Activated CD4-positive, alpha-beta memory T cell treated with anti-CD3 and anti-CD28 coated beads, Interleukin-2, amount 10 ng/mL, durations not matched to agents 7 days and 5 days (primary cell): ENCODE measurements around the gene SORCS2. TPM values are rescaled to one million over a fixed set of nuclear protein-coding genes. Genes with fewer than 3 reads are reported as not detected.

ENCODE experiments used
- CTCF ChIA-PET: fragments of 350-600 bp; sonication (Branson Sonifier 250); formaldehyde crosslinking; loops from one replicate; lab custom pipeline; 2021; ENCODE audit warnings: antibody characterized with exemption, inconsistent platforms; lab: Charles Lee
- POLR2A ChIA-PET: fragments of 350-600 bp; sonication (Branson Sonifier 250); formaldehyde crosslinking; loops from one replicate; lab custom pipeline; 2021; ENCODE audit warnings: antibody characterized with exemption; lab: Charles Lee
- DNase-seq: peaks from one replicate; pipeline ENCODE4 v3.0.0-alpha.2; 2020
- H3K27ac Mint-ChIP-seq: one replicate; pipeline ENCODE4 v1.8.0; 2021; ENCODE audit warnings: mild to moderate bottlenecking, mixed read lengths
- H3K27me3 Mint-ChIP-seq: one replicate; pipeline ENCODE4 v1.8.0; 2021; ENCODE audit warnings: mixed read lengths
- H3K36me3 Mint-ChIP-seq: one replicate; pipeline ENCODE4 v1.8.0; 2021; ENCODE audit warnings: low read depth, mixed read lengths
- H3K4me1 Mint-ChIP-seq: one replicate; pipeline ENCODE4 v1.8.0; 2021; ENCODE audit warnings: mixed read lengths
- H3K4me3 Mint-ChIP-seq: one replicate; pipeline ENCODE4 v1.8.0; 2021; ENCODE audit warnings: mild to moderate bottlenecking, mixed read lengths
- H3K9me3 Mint-ChIP-seq: one replicate; pipeline ENCODE4 v1.8.0; 2021; ENCODE audit warnings: mixed read lengths
- total RNA-seq, 2 experiments: library from RNA; stranded (reverse); gene quantifications; one replicate each; pipeline ENCODE4 v1.2.3, GENCODE V29; 2021

The SORCS2 gene
- total RNA-seq, 2 experiments from 2014 or later = 0.10 to 0.18 TPM

GRCh38 chr4:7306021-7306965 is 114.0 kb downstream of the SORCS2 start:
- H3K4me1 Mint-ChIP-seq = no peaks in the 10 kb centered on the region
- H3K27me3 Mint-ChIP-seq = peaks cover 2% of the 10 kb centered on the region
- POLR2A ChIA-PET = no interaction called here
- no peak overlapping the region for H3K4me3 Mint-ChIP-seq
- CTCF ChIA-PET = no interaction called here
- H3K36me3 Mint-ChIP-seq = no peaks in the 10 kb centered on the region
- no peak for DNase-seq
- no peaks in the 10 kb centered on the region for H3K9me3 Mint-ChIP-seq
- no peak overlapping the region for H3K27ac Mint-ChIP-seq

DNA sequence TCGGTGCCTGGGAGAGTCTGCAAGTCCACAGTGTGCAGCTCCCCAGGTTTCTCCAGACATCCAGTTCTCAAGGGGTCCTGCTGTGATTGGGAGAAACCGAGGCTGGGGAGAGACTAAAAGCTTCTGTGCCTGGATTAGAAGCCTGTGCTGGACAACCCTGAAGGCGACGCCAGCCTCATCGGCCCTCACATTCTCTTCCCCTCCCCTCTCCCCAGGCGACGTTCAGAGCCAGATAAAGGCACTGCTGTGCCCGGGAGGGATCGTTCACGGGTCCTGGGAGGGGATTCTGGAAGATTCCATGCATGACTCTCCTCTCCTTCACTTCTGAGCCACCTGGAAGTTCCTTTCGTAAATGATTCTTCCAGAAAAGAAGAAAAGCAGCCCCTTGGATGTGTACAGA is 114.6 kb downstream of the SORCS2 start:
- no peaks in the 10 kb centered on the region for H3K4me1 Mint-ChIP-seq
- no peaks in the 10 kb centered on the region for H3K9me3 Mint-ChIP-seq
- peaks cover 2% of the 10 kb centered on the region for H3K27me3 Mint-ChIP-seq
- no peak overlapping the region for H3K4me3 Mint-ChIP-seq
- no peak overlapping the region for H3K27ac Mint-ChIP-seq
- ChIA-PET CTCF (no interaction called here), POLR2A (no interaction called here)
- H3K36me3 Mint-ChIP-seq = no peaks in the 10 kb centered on the region
- no peak for DNase-seq

GRCh38 chr4:7307394-7308099 is 115.2 kb downstream of the SORCS2 start:
- Mint-ChIP-seq H3K27ac (no peak overlapping the region), H3K9me3 (no peaks in the 10 kb centered on the region), H3K4me3 (no peak overlapping the region), H3K36me3 (no peaks in the 10 kb centered on the region), H3K4me1 (no peaks in the 10 kb centered on the region), H3K27me3 (peaks cover 2% of the 10 kb centered on the region)
- ChIA-PET CTCF (no interaction called here), POLR2A (no interaction called here)
- no peak for DNase-seq

- no peaks in the 10 kb centered on the region for H3K9me3 Mint-ChIP-seq
- no peak overlapping the region for H3K4me3 Mint-ChIP-seq
- no peaks in the 10 kb centered on the region for H3K36me3 Mint-ChIP-seq
- DNase-seq = no peak
- H3K4me1 Mint-ChIP-seq = no peaks in the 10 kb centered on the region
- ChIA-PET POLR2A (no interaction called here), CTCF (no interaction called here)
- H3K27ac Mint-ChIP-seq = no peak overlapping the region
- peaks cover 2% of the 10 kb centered on the region for H3K27me3 Mint-ChIP-seq
These were observed 116.8 kb downstream of the SORCS2 start for GRCh38 chr4:7309181-7309580.

DNA sequence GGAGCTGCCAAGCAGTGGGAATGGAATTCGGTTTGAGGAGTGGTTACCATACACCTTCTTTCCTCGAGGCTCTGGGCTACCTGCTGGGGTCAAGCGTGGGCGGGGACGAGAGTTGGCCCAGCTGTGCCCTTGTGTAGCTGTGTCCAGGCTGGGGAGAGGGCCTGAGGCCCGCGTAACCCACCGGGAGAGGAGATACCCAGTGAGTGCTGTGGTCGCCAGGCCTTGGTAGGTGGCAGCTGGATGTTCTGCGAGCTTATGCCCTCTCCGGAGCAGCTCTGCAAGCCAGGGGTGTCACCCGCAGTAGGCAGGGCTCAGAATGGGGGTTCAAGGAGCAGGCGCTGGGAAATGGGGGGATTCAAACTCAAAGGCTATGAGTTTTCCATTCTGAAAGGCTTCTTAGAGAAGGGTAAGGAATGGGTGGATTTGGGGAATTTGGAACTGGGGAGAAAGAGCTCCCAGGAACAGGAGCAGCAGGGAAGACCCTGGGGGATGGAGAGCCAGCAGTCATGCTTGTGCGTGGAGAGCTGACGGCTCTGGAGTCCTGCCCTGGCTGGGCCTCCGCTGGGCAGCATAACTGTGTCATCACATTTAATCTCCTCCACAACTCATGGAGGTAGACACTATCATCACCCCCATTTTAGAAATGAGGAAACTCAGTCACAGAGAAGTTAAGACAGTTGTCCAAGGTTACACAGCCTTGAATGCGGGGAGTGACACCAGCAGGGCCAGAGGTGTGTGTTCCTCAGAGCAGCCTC is 117.5 kb downstream of the SORCS2 start:
- Mint-ChIP-seq H3K27me3 (peaks cover 2% of the 10 kb centered on the region), H3K36me3 (no peaks in the 10 kb centered on the region)
- POLR2A ChIA-PET = no interaction called here

GRCh38 chr4:7310451-7310850 is 118.1 kb downstream of the SORCS2 start:
- H3K36me3 Mint-ChIP-seq = no peaks in the 10 kb centered on the region
- DNase-seq = no peak
- no peaks in the 10 kb centered on the region for H3K4me1 Mint-ChIP-seq
- H3K27me3 Mint-ChIP-seq = peaks cover 2% of the 10 kb centered on the region
- no peaks in the 10 kb centered on the region for H3K9me3 Mint-ChIP-seq
- ChIA-PET POLR2A (no interaction called here), CTCF (no interaction called here)
- no peak overlapping the region for H3K4me3 Mint-ChIP-seq
- no peak overlapping the region for H3K27ac Mint-ChIP-seq

More for the DNA sequence above, 117.5 kb downstream of the SORCS2 start:
- H3K27ac Mint-ChIP-seq = no peak overlapping the region
- CTCF ChIA-PET = no interaction called here
- no peak overlapping the region for H3K4me3 Mint-ChIP-seq
- H3K9me3 Mint-ChIP-seq = no peaks in the 10 kb centered on the region
- no peaks in the 10 kb centered on the region for H3K4me1 Mint-ChIP-seq
- DNase-seq = no peak

DNA sequence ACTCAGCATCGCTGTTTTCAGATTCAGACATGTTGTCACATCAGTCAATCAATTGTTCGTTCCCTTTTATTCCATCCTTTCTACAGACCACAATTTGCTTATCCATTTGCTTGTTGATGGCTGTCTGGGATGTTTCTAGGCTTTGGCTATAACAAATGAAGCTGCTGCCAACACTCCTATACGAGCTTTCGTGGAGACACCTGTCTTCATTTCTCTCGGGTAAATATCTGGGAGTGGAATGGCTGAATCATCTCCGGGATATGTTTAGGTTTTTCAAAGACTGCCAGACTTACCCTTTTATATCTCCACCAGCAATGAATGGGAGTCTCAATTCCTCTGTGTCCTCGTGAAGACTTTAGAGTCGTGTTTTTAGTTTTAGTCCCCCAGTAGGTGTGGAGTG is 118.9 kb downstream of the SORCS2 start:
- Mint-ChIP-seq H3K27ac (no peak overlapping the region), H3K27me3 (peaks cover 2% of the 10 kb centered on the region), H3K36me3 (no peaks in the 10 kb centered on the region), H3K4me3 (no peak overlapping the region), H3K9me3 (no peaks in the 10 kb centered on the region), H3K4me1 (no peaks in the 10 kb centered on the region)
- no peak for DNase-seq
- ChIA-PET POLR2A (no interaction called here), CTCF (no interaction called here)

GRCh38 chr4:7312691-7313090 is 120.4 kb downstream of the SORCS2 start:
- H3K9me3 Mint-ChIP-seq = no peaks in the 10 kb centered on the region
- no peak for DNase-seq
- H3K4me3 Mint-ChIP-seq = no peak overlapping the region
- no peaks in the 10 kb centered on the region for H3K4me1 Mint-ChIP-seq
- no peaks in the 10 kb centered on the region for H3K36me3 Mint-ChIP-seq
- no peak overlapping the region for H3K27ac Mint-ChIP-seq
- ChIA-PET CTCF (no interaction called here), POLR2A (no interaction called here)
- H3K27me3 Mint-ChIP-seq = peaks cover 2% of the 10 kb centered on the region

DNA sequence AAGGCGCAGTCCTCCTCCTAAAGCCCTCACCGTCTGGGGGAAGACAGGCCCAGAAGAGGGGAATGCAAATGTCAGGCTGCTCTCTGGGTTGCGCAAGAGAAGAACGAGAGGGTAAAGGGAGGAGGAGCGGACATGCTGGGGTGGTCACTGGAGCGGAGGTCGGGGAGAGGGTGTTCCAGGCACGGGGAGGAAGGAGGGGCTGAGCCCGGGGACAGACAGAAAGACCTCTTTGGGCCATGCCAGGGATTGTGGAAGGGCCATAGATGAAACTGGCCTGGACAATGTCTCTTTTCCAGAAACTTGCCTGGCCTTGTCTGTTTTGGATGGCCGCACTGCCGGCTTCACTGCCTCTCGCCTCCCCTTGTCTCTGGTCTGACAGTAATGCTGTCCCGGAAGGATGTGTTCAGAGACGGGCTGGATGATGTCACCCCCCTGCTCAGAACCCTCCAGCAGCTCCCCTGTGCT is 121.0 kb downstream of the SORCS2 start:
- ChIA-PET CTCF (no interaction called here), POLR2A (no interaction called here)
- no peak overlapping the region for H3K4me3 Mint-ChIP-seq
- no peaks in the 10 kb centered on the region for H3K36me3 Mint-ChIP-seq
- H3K27me3 Mint-ChIP-seq = no peaks in the 10 kb centered on the region
- no peak for DNase-seq
- no peaks in the 10 kb centered on the region for H3K9me3 Mint-ChIP-seq
- H3K27ac Mint-ChIP-seq = no peak overlapping the region
- H3K4me1 Mint-ChIP-seq = no peaks in the 10 kb centered on the region

DNA sequence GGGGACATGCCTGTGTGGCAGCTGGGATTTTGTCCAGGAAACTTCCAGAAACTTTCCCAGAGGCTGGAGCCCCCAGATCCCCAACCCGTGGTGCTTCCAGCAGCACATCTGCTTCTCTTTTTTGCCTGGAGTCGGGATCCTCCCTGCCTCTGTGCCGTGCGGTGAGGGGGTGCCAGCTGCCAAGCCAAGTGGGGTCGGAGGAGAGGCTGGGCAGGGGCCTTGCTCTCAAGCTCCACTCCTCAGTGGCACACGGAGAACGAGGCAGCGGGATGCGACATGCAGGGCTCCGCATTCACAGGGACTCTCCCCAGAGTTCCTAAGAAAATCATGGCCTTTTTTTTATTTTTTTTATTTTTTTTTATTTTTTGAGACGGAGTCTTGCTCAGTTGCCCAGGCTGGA is 121.7 kb downstream of the SORCS2 start:
- POLR2A ChIA-PET = no interaction called here
- H3K36me3 Mint-ChIP-seq = no peaks in the 10 kb centered on the region
- H3K27ac Mint-ChIP-seq = no peak overlapping the region
- DNase-seq = no peak
- CTCF ChIA-PET = no interaction called here
- H3K27me3 Mint-ChIP-seq = no peaks in the 10 kb centered on the region
- H3K4me3 Mint-ChIP-seq = no peak overlapping the region
- H3K9me3 Mint-ChIP-seq = peaks cover 3% of the 10 kb centered on the region
- H3K4me1 Mint-ChIP-seq = no peaks in the 10 kb centered on the region

GRCh38 chr4:7315286-7315685 is 122.9 kb downstream of the SORCS2 start:
- no peak overlapping the region for H3K4me3 Mint-ChIP-seq
- CTCF ChIA-PET = no interaction called here
- POLR2A ChIA-PET = no interaction called here
- peaks cover 6% of the 10 kb centered on the region for H3K9me3 Mint-ChIP-seq
- DNase-seq = no peak
- no peaks in the 10 kb centered on the region for H3K36me3 Mint-ChIP-seq
- no peaks in the 10 kb centered on the region for H3K27me3 Mint-ChIP-seq
- H3K27ac Mint-ChIP-seq = no peak overlapping the region
- H3K4me1 Mint-ChIP-seq = no peaks in the 10 kb centered on the region

DNA sequence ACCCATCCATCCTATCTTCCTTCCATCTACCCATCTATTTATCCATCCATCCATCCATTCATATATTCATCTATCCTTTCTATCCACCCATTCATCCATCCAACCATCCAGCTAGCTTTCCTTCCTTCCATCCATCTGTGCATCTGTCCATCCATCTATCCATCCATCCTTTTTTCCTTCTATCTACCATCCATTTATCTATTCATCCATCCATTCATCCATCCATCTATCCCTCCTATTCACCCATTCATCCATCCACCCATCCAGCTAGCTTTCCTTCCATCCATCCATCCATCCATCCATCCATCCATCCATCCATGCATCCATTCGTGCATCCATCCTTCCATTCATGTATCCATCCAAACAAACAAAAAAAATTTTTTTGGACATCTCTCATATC is 123.6 kb downstream of the SORCS2 start:
- H3K27ac Mint-ChIP-seq = no peak overlapping the region
- no peaks in the 10 kb centered on the region for H3K36me3 Mint-ChIP-seq
- H3K4me1 Mint-ChIP-seq = no peaks in the 10 kb centered on the region
- DNase-seq = no peak
- ChIA-PET POLR2A (no interaction called here), CTCF (no interaction called here)
- peaks cover 6% of the 10 kb centered on the region for H3K9me3 Mint-ChIP-seq
- H3K4me3 Mint-ChIP-seq = no peak overlapping the region
- no peaks in the 10 kb centered on the region for H3K27me3 Mint-ChIP-seq

DNA sequence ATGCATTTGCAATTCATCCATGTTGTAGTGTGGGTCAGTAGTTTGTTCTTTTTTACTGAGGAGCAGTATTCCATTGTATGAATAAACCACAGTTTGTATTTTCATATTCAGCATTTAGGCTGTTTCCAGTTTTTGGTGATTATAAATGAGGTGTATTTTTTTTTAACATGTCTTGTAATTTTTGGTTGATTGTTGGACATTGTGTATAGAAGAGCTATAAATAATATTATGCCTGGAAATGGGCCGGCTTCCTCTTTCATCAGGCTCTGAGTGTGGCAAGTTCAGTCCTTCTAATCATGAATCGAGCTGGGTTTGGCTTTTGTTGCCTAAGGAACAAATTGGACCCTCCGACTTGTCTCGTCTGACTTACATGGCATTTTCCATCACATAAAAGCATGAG is 126.7 kb downstream of the SORCS2 start:
- Mint-ChIP-seq H3K4me3 (no peak overlapping the region), H3K27ac (no peak overlapping the region), H3K4me1 (no peaks in the 10 kb centered on the region), H3K9me3 (peaks cover 6% of the 10 kb centered on the region), H3K27me3 (no peaks in the 10 kb centered on the region), H3K36me3 (no peaks in the 10 kb centered on the region)
- ChIA-PET CTCF (no interaction called here), POLR2A (no interaction called here)
- no peak for DNase-seq
